HG03469 (cell line): ENCODE data around the gene JUNB.
"Not testable (repeated sequence)": the region's sequence is repeated elsewhere in the genome, so short reads cannot be mapped to it uniquely, and the experiment has no call there.

Experiments used
- ATAC-seq: cut with Tn5 transposase; IDR thresholded peaks from one replicate; pipeline ENCODE4 v1.9.1; 2021; ENCODE audit warnings: mild to moderate bottlenecking, moderate library complexity, moderate number of reproducible peaks; ENCODE audit not compliant: unreplicated experiment

The JUNB gene

GRCh38 chr19:12802267-12803106 lies 11.2 kb downstream of the JUNB start:
- no peak for ATAC-seq

- no peak for ATAC-seq
Measured at GRCh38 chr19:12804051-12804450, 12.8 kb downstream of the JUNB start.

GRCh38 chr19:12806242-12807081 lies 15.2 kb downstream of the JUNB start, which contains the start of gene RNASEH2A:
RNASEH2A (plus strand) TSS chr19:12806584; CDS start chr19:12806674, 90 bp downstream.
- ATAC-seq, result peak; percentile 39

- ATAC-seq, result no peak
Measured at GRCh38 chr19:12815088-12815487, 23.8 kb downstream of the JUNB start.

GRCh38 chr19:12817188-12817587 lies 25.9 kb downstream of the JUNB start:
- ATAC-seq, result not testable (repeated sequence)

- ATAC-seq, result not testable (repeated sequence)
Measured at GRCh38 chr19:12817810-12818209, 26.5 kb downstream of the JUNB start.

- ATAC-seq, result no peak
Measured at GRCh38 chr19:12821761-12822160, 30.5 kb downstream of the JUNB start.

- no peak for ATAC-seq
Measured at GRCh38 chr19:12825254-12826131, 34.2 kb downstream of the JUNB start.

GRCh38 chr19:12828494-12828893 lies 37.2 kb downstream of the JUNB start:
- no peak for ATAC-seq

- no peak for ATAC-seq
Measured at GRCh38 chr19:12833418-12833737, 42.1 kb downstream of the JUNB start.

GRCh38 chr19:12833738-12834565 lies 42.7 kb downstream of the JUNB start:
- no peak for ATAC-seq

GRCh38 chr19:12834566-12834943 lies 43.3 kb downstream of the JUNB start, which contains the start of gene RTBDN:
RTBDN (minus strand) TSS chr19:12834579; CDS start chr19:12829979, 4,600 bp downstream.
- no peak for ATAC-seq

- ATAC-seq, result no peak
Measured at GRCh38 chr19:12834976-12835757, 43.9 kb downstream of the JUNB start.

GRCh38 chr19:12836529-12836863 lies 45.2 kb downstream of the JUNB start:
- ATAC-seq, result no peak

GRCh38 chr19:12837225-12837624 lies 45.9 kb downstream of the JUNB start:
- ATAC-seq, result no peak

GRCh38 chr19:12838182-12838885 lies 47.0 kb downstream of the JUNB start, which contains the start of gene MAST1:
MAST1 (plus strand) TSS chr19:12838515; CDS start chr19:12838573, 58 bp downstream.
- no peak for ATAC-seq

GRCh38 chr19:12838886-12839756 lies 47.8 kb downstream of the JUNB start:
- no peak for ATAC-seq
